NCI-H2107 (cell line): ENCODE measurements around the gene ASIC2.

Experiments used
- DNase-seq: peaks from one replicate; lab custom pipeline; 2025; lab: John Stamatoyannopoulos, UW

ASIC2 gene

GRCh38 chr17:33287096-33287725, 5.9 kb downstream of the ASIC2 start:
- no peak for DNase-seq

GRCh38 chr17:33285413-33285812, 7.7 kb downstream of the ASIC2 start:
- DNase-seq: no peak

- DNase-seq: no peak
Observed at GRCh38 chr17:33284022-33284421, 9.1 kb downstream of the ASIC2 start.

- no peak for DNase-seq
Observed at GRCh38 chr17:33280162-33280943, 12.7 kb downstream of the ASIC2 start.

- DNase-seq: no peak
Observed at GRCh38 chr17:33277436-33278100, 15.5 kb downstream of the ASIC2 start.

- no peak for DNase-seq
Observed at GRCh38 chr17:33273743-33274410, 19.2 kb downstream of the ASIC2 start.

GRCh38 chr17:33273271-33273670, 19.8 kb downstream of the ASIC2 start:
- DNase-seq: no peak

GRCh38 chr17:33272438-33272837, 20.7 kb downstream of the ASIC2 start:
- DNase-seq: no peak

GRCh38 chr17:33269337-33270060, 23.6 kb downstream of the ASIC2 start:
- DNase-seq: no peak

GRCh38 chr17:33267851-33268548, 25.1 kb downstream of the ASIC2 start:
- no peak for DNase-seq

- DNase-seq: no peak
Observed at GRCh38 chr17:33267271-33267790, 25.8 kb downstream of the ASIC2 start.

GRCh38 chr17:33266611-33267010, 26.5 kb downstream of the ASIC2 start:
- DNase-seq: no peak

- DNase-seq: no peak
Observed at GRCh38 chr17:33266116-33266515, 27.0 kb downstream of the ASIC2 start.

- no peak for DNase-seq
Observed at GRCh38 chr17:33263396-33263795, 29.7 kb downstream of the ASIC2 start.

GRCh38 chr17:33262266-33263123, 30.6 kb downstream of the ASIC2 start:
- DNase-seq: no peak

GRCh38 chr17:33261820-33262219, 31.3 kb downstream of the ASIC2 start:
- DNase-seq: no peak

- no peak for DNase-seq
Observed at GRCh38 chr17:33260638-33261037, 32.5 kb downstream of the ASIC2 start.

GRCh38 chr17:33258296-33258695, 34.8 kb downstream of the ASIC2 start:
- DNase-seq: no peak

- no peak for DNase-seq
Observed at GRCh38 chr17:33245183-33245582, 47.9 kb downstream of the ASIC2 start.

- no peak for DNase-seq
Observed at GRCh38 chr17:33243732-33244131, 49.4 kb downstream of the ASIC2 start.
